GM10248 (cell line): ENCODE data around the gene PLEKHG1.
A peak's percentile ranks its signal among the peaks of the same experiment; 100 is the strongest.

Experiments
- CTCF ChIA-PET: fragments of 300-600 bp; sonication (Branson Sonifier 250); formaldehyde crosslinking; extraction: SDS; loops from one replicate; lab custom pipeline; 2021; ENCODE audit warnings: antibody characterized with exemption; lab: Yijun Ruan, JAX
- POLR2A ChIA-PET: fragments of 350-650 bp; sonication (Branson Sonifier 250); formaldehyde crosslinking; extraction: SDS; loops from one replicate; lab custom pipeline; 2020; ENCODE audit warnings: antibody characterized with exemption; lab: Yijun Ruan, JAX
- DNase-seq: peaks from one replicate; pipeline ENCODE4 v3.0.0; 2012; ENCODE audit errors: extremely low spot score
- CTCF ChIP-seq: IDR thresholded peaks from 2 replicates; pipeline ENCODE4 v1.5.1; 2012; ENCODE audit warnings: mild to moderate bottlenecking, low read depth; ENCODE audit errors: extremely low read depth, missing control alignments, control extremely low read depth

Gene PLEKHG1

DNA sequence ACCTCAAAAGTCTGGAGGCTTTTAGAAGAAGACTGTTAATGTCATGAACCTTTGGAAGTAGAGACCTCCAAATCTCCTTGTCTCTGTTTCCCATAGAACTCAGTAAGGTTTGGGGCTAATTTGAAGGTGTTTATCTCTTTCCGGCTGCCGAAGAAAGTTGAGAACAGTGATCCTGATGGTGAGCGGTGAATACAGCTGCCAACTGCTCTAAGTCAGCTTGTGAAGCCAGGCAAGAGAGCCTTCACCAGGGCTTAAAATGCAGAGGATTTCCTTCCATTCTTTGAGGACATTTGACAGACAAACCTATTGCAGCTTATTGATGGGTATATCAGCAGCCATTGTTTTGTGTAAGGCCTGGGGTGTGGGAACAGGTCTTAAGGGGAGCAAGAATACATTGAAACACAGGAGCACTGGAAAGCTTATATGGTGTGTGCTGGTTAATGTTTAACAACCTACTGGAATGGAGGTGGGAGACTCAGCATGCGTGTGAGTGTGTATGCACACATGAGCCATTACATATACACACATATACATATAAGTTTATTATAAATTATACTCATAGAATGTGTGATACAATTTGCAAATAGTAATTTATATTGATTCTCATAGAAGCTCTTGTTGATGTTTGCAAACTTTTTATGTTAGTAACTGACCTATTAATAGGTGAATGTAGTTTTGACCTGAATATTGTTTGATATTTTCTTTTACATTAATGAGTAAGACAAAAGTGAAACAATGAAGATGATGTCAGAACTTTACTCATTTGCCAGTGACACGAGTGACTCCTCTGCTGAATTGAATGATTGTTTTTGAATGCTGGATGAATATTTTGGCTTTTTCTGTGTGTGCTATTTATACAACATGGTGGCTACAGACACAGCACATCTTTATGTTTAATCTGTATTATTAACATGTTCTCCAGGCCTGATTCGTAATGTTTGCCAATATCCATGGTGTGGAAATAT, 18.1 kb downstream of the PLEKHG1 start:
- POLR2A ChIA-PET, result no interaction called here
- CTCF ChIA-PET, result interaction anchor here (1.8 kb wide), 1 partner anchor 12 kb away, joined by 4 read pairs; no protein-coding TSS in a partner anchor
- DNase-seq, result no peak
- no peak for TF ChIP-seq CTCF

DNA sequence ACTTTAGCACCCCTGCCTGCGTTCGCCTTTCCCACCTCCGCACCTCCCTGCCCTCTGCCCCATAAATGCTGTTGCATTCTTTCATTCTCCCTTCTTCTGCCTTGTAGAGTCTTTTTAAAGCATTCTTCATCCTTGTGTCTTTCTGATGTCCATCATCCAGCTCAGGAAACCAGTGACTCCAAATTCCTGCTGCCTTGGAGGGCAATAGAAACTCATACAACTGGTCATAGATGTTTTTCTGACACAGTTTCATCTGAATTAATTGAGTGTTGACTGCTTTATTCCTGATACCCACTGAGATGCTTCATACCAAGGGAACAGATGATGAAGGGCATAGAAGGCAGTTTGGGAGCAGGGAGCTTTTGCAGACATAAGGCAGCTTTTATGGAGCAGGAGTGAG, 19.6 kb downstream of the PLEKHG1 start:
- ChIA-PET POLR2A (no interaction called here), CTCF (interaction anchor here (1.0 to 1.8 kb wide), 3 partner anchors 9 to 19 kb away, joined by 3 to 5 read pairs (median 4); no protein-coding TSS in a partner anchor)
- DNase-seq, result no peak
- TF ChIP-seq CTCF, result no peak

DNA sequence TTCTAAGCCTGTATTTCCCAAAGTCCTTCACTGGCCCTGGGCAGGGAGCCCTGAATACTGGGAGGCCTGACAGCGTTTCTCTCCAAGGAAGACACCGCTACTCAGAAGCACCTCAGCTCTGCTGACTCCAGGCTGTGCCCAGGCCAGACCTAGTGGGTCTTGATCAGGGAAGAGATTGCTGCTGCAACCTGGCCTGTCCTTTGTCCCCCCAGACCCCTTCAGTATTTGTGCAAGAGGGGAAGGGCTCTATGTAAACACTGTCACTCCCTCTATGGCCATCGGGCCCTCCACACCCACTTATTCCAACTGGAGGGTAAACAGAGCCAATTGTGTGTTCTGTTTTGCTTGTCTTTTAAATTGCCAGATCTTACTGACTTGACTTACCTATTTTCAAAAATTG, 20.6 kb downstream of the PLEKHG1 start:
- TF ChIP-seq CTCF, result no peak
- POLR2A ChIA-PET, result no interaction called here
- CTCF ChIA-PET, result interaction anchor here (1.2 kb wide), 1 partner anchor 10 kb away, joined by 5 read pairs; no protein-coding TSS in a partner anchor
- no peak for DNase-seq

GRCh38 chr6:150620763-150621162, 21.1 kb downstream of the PLEKHG1 start:
- CTCF ChIA-PET, result no interaction called here

GRCh38 chr6:150622476-150622875, 22.8 kb downstream of the PLEKHG1 start:
- ChIA-PET CTCF (no interaction called here), POLR2A (no interaction called here)
- no peak for TF ChIP-seq CTCF
- DNase-seq, result no peak

More at GRCh38 chr6:150620763-150621162, 21.1 kb downstream of the PLEKHG1 start:
- POLR2A ChIA-PET, result no interaction called here
- no peak for TF ChIP-seq CTCF
- no peak for DNase-seq

- ChIA-PET CTCF (no interaction called here), POLR2A (no interaction called here)
- DNase-seq, result peak; percentile 72
- no peak for TF ChIP-seq CTCF
Measured at GRCh38 chr6:150622941-150623874, 23.5 kb downstream of the PLEKHG1 start.
